ENCODE results near the gene POLK.

The POLK gene

DNA sequence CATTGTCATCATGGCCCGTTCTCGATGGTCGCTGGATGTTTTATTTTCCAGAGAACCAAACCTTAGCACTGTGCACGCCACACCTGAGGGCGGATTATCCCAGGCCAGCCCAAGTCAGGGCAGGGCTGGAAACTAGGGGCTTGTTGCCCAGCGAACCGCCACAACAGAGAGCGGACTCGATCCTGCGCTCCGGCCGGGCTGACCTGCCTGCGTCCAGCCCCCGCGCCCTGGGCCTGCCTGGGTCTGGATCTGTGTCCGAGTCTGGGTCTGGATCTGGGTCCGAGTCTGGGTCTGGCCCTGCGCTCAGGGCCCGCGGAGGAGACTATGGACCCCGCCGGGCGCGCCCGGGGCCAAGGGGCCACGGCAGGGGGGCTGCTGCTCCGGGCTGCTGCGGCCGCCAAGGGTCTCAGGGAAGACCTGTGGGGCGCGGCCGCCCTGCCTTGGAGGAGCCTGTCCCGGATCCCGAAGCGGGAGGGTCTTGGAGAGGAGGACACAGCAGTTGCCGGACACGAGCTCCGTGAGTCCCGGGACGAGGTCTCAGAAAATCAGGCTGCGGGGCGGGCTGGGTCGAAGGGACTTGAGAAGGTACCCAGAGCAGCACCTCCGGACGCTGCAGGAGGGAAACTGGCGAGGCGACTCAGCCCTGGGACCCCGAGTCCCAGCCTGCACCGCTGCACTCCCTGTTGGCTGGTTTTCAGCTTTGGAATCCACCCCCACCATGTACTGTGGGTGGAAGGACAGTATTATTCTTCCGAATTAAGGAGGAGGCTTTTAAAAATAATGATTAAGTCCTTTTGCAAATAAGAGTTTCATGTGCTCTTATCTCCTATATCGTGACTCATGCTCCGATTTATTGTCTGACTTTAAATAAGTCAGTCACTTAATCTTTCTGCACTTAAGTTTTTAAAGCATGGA lies 99.9 kb downstream of the POLK start, which contains the start of gene ANKDD1B:
TSS of gene ANKDD1B (plus strand) at position 143 of the 915 bp plus-strand sequence. CDS start at position 325, 182 bp downstream.
- peak; percentile 31 for DNase-seq

GRCh38 chr5:75612226-75612569 lies 100.5 kb downstream of the POLK start:
- DNase-seq = no peak

GRCh38 chr5:75612901-75613300 lies 101.2 kb downstream of the POLK start:
- no peak for DNase-seq

DNA sequence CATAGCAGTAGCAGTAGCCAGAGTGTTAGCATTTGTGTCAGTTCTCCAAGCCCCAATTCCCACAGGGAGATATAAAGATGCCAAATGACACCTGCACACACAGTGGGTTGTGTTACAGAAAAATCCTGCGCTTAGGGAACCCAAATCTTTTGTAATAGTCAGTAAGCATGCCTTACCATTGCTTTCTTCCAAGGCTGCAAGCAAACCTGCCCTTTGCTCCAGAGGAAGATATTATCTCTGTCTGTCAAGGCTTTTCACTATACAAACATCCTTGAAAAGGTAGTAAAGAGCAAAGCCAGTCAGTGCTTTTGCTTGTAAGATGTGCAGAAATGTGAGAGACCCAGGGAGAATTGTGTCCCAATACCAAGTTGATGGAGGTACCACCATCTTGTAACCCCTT lies 102.5 kb downstream of the POLK start:
- no peak for DNase-seq

DNA sequence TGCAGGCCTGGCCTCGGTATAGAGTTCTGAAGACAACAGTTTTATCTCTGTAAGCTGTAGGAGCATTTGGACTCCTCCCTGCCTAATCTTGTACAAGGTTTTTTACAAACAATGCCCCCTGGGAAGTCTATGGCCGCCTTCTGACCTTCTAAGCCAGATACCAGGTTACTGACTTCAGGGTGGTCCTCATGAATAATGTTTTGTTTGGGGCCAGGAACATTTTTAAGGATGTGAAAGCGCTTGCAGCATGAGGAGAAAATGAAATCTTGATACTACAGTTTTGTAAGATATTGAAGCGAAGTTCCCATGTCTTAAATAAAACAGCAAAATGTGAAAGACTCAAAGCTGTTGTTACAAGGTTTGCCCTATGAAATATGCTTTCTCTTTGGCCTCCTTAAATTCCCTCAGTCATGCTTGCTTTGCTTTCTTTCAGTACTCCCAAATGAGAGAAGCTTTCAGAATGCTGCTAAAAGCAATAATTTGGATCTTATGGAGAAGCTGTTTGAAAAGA lies 104.7 kb downstream of the POLK start:
- DNase-seq = no peak

- no peak for DNase-seq
These were observed 105.4 kb downstream of the POLK start for GRCh38 chr5:75616971-75617621.

DNA sequence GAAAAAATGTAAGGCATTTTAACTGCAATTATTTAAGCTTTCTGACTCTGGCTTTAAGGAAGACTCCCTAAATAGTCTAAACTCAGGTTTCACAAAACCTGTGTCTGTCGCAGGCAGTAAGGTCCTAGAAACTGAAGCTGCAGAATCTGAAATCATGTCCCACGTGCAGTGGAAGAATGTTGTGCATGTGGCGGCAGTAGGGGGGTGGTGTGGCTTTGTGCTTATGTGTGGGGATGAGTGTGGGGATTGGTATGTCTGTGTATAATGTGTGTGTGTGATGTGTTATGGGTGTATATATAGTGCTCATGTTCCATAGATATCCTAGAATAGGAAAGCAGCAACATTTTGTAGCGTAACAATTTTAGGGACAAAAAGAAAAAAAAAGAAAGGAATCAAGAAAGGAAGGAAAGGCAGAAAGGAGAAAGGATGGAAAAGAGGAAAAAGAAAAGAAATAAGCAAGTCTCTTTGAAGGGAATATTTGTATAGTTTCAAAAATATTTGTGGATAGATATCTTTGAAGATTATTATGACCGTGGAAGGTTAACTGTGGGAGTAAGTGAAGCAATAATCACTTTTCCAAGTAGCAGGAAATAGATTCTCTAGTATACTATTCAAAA lies 106.2 kb downstream of the POLK start:
- peak; percentile 84 for DNase-seq

- no peak for DNase-seq
These were observed 108.7 kb downstream of the POLK start for GRCh38 chr5:75620184-75620959.

GRCh38 chr5:75622564-75622963 lies 110.9 kb downstream of the POLK start:
- DNase-seq = no peak

GRCh38 chr5:75623846-75624245 lies 112.2 kb downstream of the POLK start:
- no peak for DNase-seq

DNA sequence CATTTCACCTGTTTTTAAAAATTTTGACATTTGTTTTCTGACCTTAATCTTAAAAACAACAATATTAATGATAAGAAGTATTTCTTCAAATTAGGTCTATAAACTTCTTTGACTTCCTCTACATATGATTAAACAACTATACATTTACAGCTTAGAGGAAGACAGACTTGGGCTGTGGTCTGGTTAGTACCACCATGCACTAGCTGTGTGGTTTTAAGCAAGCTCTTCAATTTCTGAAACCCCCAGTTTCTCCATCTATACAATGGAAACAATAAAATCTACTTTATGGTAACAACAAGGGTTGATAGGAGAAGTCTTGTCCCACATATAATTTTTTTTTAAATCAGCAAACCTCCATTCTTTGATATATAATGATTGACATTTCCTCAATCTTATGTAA lies 115.3 kb downstream of the POLK start:
- DNase-seq = no peak

- no peak for DNase-seq
These were observed 116.1 kb downstream of the POLK start for GRCh38 chr5:75627801-75628200.

- DNase-seq = no peak
These were observed 119.2 kb downstream of the POLK start for GRCh38 chr5:75630875-75631274.

DNA sequence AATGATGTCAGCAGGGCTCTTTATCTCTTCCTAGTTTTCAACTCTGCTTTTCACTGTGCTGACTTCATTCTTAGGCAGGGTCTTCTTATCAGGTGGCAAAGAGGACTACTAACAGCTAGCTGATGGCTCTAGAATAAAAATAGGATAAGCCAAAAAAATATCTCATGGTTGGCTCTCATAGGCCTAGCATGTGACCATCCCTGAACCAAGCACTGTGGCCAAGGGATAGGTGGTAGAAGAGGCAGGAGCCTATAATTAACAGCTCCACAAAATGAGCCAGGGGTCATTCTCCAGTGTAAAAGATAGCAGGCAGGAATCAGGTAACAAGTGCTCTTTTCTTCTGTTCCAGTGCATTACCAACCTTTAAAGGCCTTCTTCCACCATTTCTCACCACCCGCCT lies 120.6 kb downstream of the POLK start:
- no peak for DNase-seq

DNA sequence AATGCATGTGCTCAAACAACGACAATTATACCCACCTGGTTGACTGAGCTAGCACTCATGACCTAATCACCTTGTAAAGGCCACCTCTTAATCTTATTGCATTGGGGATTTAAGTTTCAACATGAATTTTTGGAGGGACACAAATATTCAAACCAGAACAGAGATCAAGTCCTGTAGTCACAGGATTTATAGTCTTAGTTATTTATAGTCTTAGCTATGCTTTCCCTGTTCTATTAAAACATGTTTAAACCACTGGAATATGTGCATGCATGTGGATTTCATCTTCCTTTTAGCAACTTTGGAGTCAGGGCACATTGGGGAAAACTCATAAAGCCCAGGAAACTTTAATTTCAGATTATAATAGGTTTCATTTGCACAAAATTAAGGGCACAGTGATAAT lies 126.3 kb downstream of the POLK start:
- no peak for DNase-seq

DNA sequence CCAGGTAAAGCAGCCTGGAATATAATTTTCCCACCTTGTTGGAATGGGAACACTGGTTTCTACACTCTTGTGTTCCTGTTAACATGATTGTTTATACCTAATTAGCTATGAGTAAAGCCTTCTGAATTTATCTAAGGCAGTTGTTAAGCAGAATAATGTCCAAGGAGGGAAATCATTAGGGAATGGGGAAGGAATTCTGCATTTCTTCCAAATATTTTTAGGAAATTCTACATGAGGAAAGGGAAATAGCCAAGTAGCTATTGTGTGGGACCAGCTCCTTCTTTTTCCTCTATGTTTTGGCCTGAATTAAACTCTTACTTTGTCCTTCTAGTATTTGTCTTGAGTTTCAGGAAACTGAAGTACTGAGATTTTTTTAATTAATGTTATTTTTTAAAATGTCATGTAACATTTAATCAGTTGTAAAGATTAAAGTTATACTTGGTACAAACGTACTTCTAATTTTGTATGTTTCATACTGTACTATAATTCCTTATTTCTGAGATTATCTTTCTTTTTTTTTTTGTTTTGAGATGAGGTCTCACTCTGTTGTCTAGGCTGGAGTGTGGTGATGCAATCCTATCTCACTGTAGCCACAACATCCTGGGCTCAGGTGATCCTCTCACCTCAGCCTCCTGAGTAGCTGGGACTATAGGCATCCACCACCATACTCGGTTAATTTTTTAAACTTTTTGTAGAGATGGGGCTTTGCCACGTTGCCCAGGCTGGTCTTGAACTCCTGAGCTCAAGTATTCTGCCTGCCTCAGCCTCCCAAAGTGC lies 128.0 kb downstream of the POLK start:
- no peak for DNase-seq

DNA sequence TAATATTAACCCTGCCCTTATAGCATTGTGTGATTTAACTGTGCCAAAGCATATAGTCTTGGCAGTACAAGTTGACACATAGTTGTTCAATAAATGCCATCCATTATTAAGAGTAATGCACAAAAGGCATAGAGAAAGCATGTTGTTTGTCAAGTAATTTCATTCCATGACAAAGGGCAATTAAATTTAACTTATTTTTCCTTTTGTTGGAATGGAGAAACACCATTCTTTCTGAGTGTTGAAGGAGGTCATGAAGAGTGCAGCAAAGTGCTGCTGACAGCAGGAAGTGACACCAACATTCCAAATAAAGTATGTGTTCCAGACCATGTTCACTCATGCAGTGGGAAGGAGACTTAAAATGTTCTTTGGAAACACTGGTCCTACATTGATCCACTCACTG lies 128.7 kb downstream of the POLK start:
- peak; percentile 93 for DNase-seq

DNA sequence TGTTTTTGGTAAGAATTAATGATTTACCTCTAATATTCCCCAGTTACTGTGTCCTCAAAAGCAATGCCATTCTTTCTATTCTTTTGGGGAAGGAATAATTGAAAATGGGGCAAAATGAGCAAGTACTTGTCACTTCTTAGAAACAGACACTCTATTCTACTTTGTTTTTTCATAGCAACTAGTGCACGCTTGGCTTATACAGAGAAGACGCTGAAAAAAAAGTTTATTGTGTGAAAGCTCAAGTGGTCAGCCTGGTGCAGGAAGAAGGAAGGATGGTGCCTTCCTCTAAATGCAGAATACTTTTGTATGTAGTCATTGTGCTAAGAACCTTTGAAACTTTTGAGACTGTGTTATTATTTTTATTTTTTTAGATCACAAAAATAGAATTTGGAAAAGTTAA lies 129.1 kb downstream of the POLK start:
- DNase-seq = no peak

GRCh38 chr5:75648712-75649111 lies 137.0 kb downstream of the POLK start:
- no peak for DNase-seq

Data from fibroblast of skin of right quadriceps (primary cell).